COLO829 (cell line): ENCODE results near the gene UBAP1L.
"Not testable (repeated sequence)": the region's sequence is repeated elsewhere in the genome, so short reads cannot be mapped to it uniquely, and the experiment has no call there.

ENCODE experiments used
- DNase-seq: peaks from one replicate; pipeline ENCODE4 v3.0.0; 2012; ENCODE audit warnings: low spot score

UBAP1L gene

GRCh38 chr15:65115086-65115485 lies at the start of gene UBAP1L:
Gene UBAP1L, minus strand, starts transcription at chr15:65115200. Its CDS starts 8,985 bp downstream, at chr15:65106215.
- DNase-seq: peak; percentile 28

- no peak for DNase-seq
Measured at GRCh38 chr15:65164139-65164538, 49.1 kb upstream of the UBAP1L start.

- DNase-seq: no peak
Measured at GRCh38 chr15:65163041-65163440, 48.0 kb upstream of the UBAP1L start.

- no peak for DNase-seq
Measured at GRCh38 chr15:65156692-65157091, 41.7 kb upstream of the UBAP1L start.

GRCh38 chr15:65154720-65155119 lies 39.7 kb upstream of the UBAP1L start:
- DNase-seq: no peak

GRCh38 chr15:65147902-65148301 lies 32.9 kb upstream of the UBAP1L start:
- no peak for DNase-seq

- DNase-seq: no peak
Measured at GRCh38 chr15:65146438-65146837, 31.4 kb upstream of the UBAP1L start.

- DNase-seq: not testable (repeated sequence)
Measured at GRCh38 chr15:65138631-65139030, 23.6 kb upstream of the UBAP1L start.

- DNase-seq: not testable (repeated sequence)
Measured at GRCh38 chr15:65137893-65138292, 22.9 kb upstream of the UBAP1L start.

GRCh38 chr15:65137089-65137488 lies 22.1 kb upstream of the UBAP1L start:
- DNase-seq: not testable (repeated sequence)

- no peak for DNase-seq
Measured at GRCh38 chr15:65134538-65134937, 19.5 kb upstream of the UBAP1L start.

- DNase-seq: peak; percentile 85
Measured at GRCh38 chr15:65133548-65134200, 18.7 kb upstream of the UBAP1L start, which contains the start of gene PDCD7. Gene PDCD7, minus strand, starts transcription at chr15:65133808. Its CDS starts 27 bp downstream, at chr15:65133781.

GRCh38 chr15:65132878-65133547 lies 18.0 kb upstream of the UBAP1L start:
- peak; percentile 35 for DNase-seq

GRCh38 chr15:65130941-65131340 lies 15.9 kb upstream of the UBAP1L start:
- DNase-seq: no peak

- DNase-seq: peak; percentile 48
Measured at GRCh38 chr15:65115542-65115941, 542 bp upstream of the UBAP1L start.

GRCh38 chr15:65110676-65111292 lies 4.2 kb downstream of the UBAP1L start:
- peak; percentile 54 for DNase-seq

- DNase-seq: no peak
Measured at GRCh38 chr15:65106011-65106590, 8.9 kb downstream of the UBAP1L start.

- DNase-seq: no peak
Measured at GRCh38 chr15:65105038-65105437, 10.0 kb downstream of the UBAP1L start.

GRCh38 chr15:65102912-65103311 lies 12.1 kb downstream of the UBAP1L start:
- DNase-seq: no peak

- no peak for DNase-seq
Measured at GRCh38 chr15:65101891-65102708, 12.9 kb downstream of the UBAP1L start.

- no peak for DNase-seq
Measured at GRCh38 chr15:65101411-65101890, 13.5 kb downstream of the UBAP1L start.

GRCh38 chr15:65100442-65100841 lies 14.6 kb downstream of the UBAP1L start:
- no peak for DNase-seq
